Measurements from ENCODE around the gene ENTHD1.

ENTHD1 gene

DNA sequence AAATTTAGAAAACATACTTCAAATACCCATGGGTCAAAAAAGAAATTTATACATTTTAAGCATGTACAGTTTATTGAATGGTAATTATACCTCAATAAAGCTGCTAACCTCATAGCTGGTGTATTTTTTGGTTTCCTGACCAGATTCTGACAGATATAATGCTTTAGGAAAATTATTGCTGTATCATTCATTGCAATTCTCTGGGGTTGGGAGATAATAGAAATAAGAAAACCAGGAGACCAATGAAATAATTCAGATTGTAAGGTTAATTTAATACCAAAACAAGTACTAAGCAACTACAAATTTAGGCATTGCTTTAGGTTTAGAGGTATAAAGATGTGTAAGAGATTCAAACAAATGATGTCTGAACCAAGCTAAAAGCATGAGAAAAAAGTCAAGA is 120.1 kb downstream of the ENTHD1 start:
- TF ChIP-seq, protein P1, sequence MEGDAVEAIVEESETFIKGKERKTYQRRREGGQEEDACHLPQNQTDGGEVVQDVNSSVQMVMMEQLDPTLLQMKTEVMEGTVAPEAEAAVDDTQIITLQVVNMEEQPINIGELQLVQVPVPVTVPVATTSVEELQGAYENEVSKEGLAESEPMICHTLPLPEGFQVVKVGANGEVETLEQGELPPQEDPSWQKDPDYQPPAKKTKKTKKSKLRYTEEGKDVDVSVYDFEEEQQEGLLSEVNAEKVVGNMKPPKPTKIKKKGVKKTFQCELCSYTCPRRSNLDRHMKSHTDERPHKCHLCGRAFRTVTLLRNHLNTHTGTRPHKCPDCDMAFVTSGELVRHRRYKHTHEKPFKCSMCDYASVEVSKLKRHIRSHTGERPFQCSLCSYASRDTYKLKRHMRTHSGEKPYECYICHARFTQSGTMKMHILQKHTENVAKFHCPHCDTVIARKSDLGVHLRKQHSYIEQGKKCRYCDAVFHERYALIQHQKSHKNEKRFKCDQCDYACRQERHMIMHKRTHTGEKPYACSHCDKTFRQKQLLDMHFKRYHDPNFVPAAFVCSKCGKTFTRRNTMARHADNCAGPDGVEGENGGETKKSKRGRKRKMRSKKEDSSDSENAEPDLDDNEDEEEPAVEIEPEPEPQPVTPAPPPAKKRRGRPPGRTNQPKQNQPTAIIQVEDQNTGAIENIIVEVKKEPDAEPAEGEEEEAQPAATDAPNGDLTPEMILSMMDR (IDR thresholded peaks at IDR 0.05; ENCODE audit: low read depth, low read length, missing control alignments): no peak
- in situ Hi-C loops (cut with HindIII; ENCODE audit: low sequenced_read_pairs): no loop called here
- DNase-seq (ENCODE audit: low read depth): no peak
- H3K4me3 ChIP-seq (ENCODE audit: low read depth, low read length): no peak overlapping the region

DNA sequence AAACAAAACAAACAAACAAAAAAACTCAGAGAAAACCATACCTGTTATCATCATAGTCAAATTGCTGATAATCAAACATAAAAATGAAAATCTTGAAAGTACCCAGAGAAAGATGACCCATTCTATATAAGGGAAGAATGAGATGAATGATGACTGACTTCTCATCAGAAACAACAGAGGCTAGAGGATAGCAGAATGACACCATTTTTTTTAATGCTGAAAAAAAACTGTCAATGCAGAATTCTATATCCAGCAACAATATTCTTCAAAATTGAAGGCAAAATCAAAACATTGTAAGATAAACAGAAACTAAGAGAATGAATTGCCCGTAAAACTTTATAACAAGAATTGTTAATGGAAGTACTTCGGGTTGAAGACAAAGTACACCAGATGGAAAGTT is 122.1 kb downstream of the ENTHD1 start:
- DNase-seq (ENCODE audit: low read depth): no peak
- in situ Hi-C loops (cut with HindIII; ENCODE audit: low sequenced_read_pairs): no loop called here
- TF ChIP-seq, protein P1 (IDR thresholded peaks at IDR 0.05; ENCODE audit: low read depth, low read length, missing control alignments): no peak
- H3K4me3 ChIP-seq (ENCODE audit: low read depth, low read length): no peak overlapping the region

DNA sequence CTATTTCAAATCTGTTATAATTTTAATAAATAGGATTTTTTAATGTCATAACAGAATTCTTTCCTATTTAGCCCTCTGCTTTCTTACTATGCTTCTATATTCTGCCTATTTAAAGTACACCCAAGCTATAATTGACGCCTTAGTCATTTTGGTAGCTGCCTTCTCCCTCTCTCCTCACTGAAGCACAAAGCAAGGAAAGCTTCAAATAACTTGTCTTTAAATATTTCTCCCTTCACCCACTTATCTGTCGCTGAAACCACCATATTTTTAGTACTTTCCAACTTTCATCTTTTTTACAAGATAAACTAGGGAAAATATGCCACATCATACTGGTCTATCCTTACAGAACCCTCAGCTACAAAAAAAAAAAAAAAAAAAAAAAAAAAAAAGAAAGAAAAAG is 127.9 kb downstream of the ENTHD1 start:
- in situ Hi-C loops (cut with HindIII; ENCODE audit: low sequenced_read_pairs): no loop called here
- TF ChIP-seq, protein P1 (IDR thresholded peaks at IDR 0.05; ENCODE audit: low read depth, low read length, missing control alignments): no peak
- DNase-seq (ENCODE audit: low read depth): no peak
- no peak overlapping the region for H3K4me3 ChIP-seq (ENCODE audit: low read depth, low read length)

DNA sequence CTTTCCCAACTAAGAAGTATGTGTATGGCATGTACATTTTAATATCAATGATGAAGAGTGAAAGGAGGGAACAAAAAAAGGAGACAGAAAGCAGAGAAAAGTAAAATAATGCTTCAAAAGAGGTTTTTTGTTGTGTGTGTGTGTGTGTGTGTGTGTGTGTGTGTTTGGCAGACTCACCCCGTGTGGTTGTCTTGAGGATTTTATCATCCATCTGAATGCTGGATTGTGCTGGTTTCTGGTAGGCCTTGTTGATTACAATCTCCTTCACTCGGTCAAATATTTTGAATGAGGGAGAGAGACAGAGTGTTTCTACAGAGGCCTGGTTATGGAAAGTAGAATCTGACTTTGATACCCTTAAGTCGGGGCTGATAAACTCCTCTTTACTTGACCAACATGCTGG is 128.5 kb downstream of the ENTHD1 start:
- TF ChIP-seq, protein P1 (IDR thresholded peaks at IDR 0.05; ENCODE audit: low read depth, low read length, missing control alignments): no peak
- DNase-seq (ENCODE audit: low read depth): no peak
- in situ Hi-C loops (cut with HindIII; ENCODE audit: low sequenced_read_pairs): no loop called here
- H3K4me3 ChIP-seq (ENCODE audit: low read depth, low read length): no peak overlapping the region

DNA sequence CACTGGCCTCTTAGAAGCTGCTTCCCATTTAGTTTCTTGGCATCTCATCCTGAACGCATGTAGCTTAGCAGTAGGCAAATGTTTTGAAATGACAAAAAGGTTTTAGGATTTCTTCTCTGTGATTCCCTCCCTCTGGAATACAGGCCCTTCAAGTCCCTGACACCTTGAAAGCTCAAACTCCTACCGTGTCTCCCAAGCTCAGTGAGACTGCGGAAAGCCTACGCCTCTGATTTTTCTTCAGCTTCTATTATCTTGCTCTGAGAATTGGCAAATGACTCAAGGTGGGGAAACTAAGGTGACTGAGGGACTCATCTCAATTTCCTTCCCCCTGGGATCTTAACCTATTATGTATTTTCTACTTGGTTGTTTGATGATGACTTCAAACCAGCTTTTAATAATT is 130.3 kb downstream of the ENTHD1 start:
- TF ChIP-seq, protein P1 (IDR thresholded peaks at IDR 0.05; ENCODE audit: low read depth, low read length, missing control alignments): no peak
- H3K4me3 ChIP-seq (ENCODE audit: low read depth, low read length): no peak overlapping the region
- in situ Hi-C loops (cut with HindIII; ENCODE audit: low sequenced_read_pairs): no loop called here
- no peak for DNase-seq (ENCODE audit: low read depth)

DNA sequence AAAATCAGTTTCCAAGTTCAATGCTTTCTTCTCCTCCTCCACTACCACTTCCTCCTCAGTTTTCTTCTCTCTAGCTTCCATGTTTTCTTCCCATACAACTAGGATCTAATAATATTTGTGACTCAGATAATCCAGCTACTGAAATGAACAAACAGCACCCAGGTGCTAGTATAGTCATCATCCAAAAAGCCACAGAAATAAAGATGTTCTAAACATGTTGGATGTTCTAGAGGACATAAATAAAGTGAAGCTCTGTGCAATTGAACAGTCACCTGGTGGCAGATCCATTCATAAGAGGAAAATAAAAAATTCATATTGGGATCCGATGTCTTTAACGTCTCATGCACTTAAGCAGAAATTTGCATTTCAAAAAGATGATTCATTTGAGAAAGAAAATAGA is 142.8 kb downstream of the ENTHD1 start:
- TF ChIP-seq, protein P1 (IDR thresholded peaks at IDR 0.05; ENCODE audit: low read depth, low read length, missing control alignments): no peak
- no peak overlapping the region for H3K4me3 ChIP-seq (ENCODE audit: low read depth, low read length)
- in situ Hi-C loops (cut with HindIII; ENCODE audit: low sequenced_read_pairs): no loop called here
- no peak for DNase-seq (ENCODE audit: low read depth)

DNA sequence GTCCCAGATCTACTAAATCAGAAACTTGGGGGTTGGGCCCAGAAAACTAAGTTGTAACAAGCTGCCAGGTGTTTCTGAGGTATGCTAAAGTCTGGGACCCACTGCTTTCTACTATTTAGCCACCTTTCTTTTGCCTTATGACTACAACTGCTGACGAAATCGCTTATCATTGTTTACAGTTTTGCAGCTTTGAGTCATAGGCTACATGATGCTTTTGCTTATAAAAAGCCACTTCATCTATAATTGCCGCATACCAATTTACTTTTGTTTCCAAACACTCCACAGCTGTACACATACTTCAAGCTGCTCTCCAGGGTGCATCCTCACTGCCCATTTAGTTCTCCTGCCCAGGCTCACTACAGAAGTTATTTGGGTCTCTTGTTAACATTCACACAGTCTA is 144.7 kb downstream of the ENTHD1 start:
- no peak overlapping the region for H3K4me3 ChIP-seq (ENCODE audit: low read depth, low read length)
- DNase-seq (ENCODE audit: low read depth): peak; percentile 19
- TF ChIP-seq, protein P1 (IDR thresholded peaks at IDR 0.05; ENCODE audit: low read depth, low read length, missing control alignments): no peak
- in situ Hi-C loops (cut with HindIII; ENCODE audit: low sequenced_read_pairs): no loop called here
